ENCODE data around the gene ZSCAN25. TPM values are rescaled to one million over a fixed set of nuclear protein-coding genes. Genes with fewer than 3 reads are reported as not detected.
A peak's percentile ranks its signal among the peaks of the same experiment; 100 is the strongest.
"Not testable (repeated sequence)": the region's sequence is repeated elsewhere in the genome, so short reads cannot be mapped to it uniquely, and the experiment has no call there.

The ZSCAN25 gene
- total RNA-seq, 1 donor from 2014 or later: 9.4 TPM

DNA sequence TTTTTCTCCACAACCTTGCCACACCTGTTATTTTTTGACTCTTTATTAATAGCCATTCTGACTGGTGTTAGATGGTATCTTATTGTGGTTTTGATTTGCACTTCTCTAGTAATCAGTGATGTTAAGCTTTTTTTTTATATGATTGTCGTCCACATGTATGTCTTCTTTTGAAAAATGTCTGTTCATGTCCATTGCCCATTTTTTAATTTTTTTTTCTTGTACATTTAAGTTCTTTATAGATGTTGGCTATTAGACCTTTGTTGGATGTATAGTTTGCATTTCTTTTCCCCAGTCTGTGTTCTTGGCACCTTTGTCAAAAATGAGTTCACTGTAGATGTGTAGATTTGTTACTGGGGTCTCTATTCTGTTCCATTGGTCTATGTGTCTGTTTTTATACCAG is 28.8 kb downstream of the ZSCAN25 start:
- no peak for DNase-seq (ENCODE audit: low read depth in 2 of 2)

DNA sequence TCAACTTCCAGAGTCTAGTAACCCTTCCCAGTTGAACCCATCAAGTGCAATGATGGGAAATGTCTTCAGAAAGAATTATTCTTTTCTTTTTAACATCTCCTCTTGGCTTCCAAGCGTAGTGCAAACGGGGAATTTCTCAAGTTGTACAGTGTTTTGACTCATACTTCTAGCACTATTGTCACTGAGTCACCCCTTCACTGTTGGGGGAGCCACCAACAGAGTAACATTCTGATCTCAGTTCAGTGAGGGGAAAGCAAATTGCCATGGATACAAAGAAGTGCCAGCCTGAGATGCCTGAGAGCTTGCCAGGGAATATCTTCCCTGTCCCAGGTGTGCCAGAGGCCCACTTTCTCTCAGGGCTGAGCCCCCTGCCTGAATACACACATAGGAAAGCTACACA is 32.1 kb downstream of the ZSCAN25 start:
- DNase-seq (ENCODE audit: low read depth in 2 of 2): no peak

- DNase-seq (ENCODE audit: low read depth in 2 of 2): no peak
Observed at GRCh38 chr7:99651290-99651689, 34.5 kb downstream of the ZSCAN25 start.

DNA sequence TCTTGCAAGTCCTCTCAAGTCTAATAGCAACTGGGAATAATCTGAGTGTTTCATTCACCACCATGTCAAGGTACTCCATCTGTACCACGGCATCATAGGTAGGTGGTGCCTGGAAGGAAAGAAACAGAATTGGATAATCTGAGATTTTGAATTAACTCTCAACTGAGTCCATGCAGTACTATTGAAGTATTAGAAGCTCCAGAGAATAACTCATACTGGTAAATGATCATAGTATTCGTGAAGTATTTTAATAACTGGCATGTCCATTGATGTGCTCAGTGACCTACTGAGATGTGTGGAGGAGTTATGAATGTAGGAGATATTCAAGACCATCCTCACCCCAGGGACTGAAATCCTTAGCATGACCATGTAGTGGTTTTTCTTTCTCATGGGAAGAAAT is 35.9 kb downstream of the ZSCAN25 start:
- DNase-seq (ENCODE audit: low read depth in 2 of 2): no peak

GRCh38 chr7:99653269-99653668 is 36.5 kb downstream of the ZSCAN25 start:
- not testable (repeated sequence) for DNase-seq (ENCODE audit: low read depth in 2 of 2)

DNA sequence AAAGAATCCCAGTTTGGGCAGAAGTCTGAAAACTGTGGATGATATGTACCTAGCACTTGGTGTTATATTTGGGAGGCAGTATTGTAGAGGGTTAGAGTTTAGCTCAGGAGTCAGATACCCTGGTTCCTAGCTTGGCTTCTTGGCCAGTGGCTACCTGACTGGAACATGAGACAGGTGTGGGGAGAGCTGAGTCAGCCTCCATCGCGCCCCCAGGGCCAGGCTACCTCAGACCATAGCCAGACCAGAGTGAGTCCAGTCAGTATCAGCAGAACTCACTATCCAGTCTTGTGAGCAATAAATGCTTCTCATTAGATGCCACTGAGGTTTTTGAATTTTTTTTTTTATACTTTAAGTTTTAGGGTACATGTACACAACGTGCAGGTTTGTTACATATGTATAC is 37.0 kb downstream of the ZSCAN25 start:
- no peak for DNase-seq (ENCODE audit: low read depth in 2 of 2)

GRCh38 chr7:99654626-99655025 is 37.9 kb downstream of the ZSCAN25 start:
- DNase-seq (ENCODE audit: low read depth in 2 of 2): not testable (repeated sequence)

GRCh38 chr7:99657879-99658278 is 41.1 kb downstream of the ZSCAN25 start:
- not testable (repeated sequence) for DNase-seq (ENCODE audit: low read depth in 2 of 2)

GRCh38 chr7:99665312-99666012 is 48.7 kb downstream of the ZSCAN25 start:
- DNase-seq (ENCODE audit: low read depth in 2 of 2): no peak

GRCh38 chr7:99666013-99666395 is 49.3 kb downstream of the ZSCAN25 start:
- no peak for DNase-seq (ENCODE audit: low read depth in 2 of 2)

DNA sequence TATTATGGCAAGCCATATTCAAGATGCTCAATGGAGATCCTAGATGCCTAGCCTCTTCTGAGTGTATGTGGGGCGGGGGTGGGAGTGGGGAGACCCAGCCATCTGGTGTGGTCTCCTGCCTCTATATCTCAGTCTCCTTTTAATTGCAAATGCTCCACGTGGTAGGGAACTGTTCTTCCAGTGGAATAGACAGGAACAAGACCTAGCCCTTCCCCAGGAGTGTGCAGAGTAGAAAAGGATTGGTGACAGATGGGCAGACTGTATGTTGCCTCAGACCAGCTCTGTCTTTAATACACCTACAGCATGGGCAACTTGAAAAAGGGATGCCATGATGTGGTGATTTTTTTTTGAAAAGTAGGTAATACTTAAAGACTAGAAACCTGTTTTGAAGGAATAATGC is 50.4 kb downstream of the ZSCAN25 start:
- DNase-seq (ENCODE audit: low read depth in 2 of 2): no peak

- DNase-seq (ENCODE audit: low read depth in 2 of 2): no peak
Observed at GRCh38 chr7:99668541-99668940, 51.8 kb downstream of the ZSCAN25 start.

- DNase-seq (ENCODE audit: low read depth in 2 of 2): no peak
Observed at GRCh38 chr7:99669782-99670181, 53.0 kb downstream of the ZSCAN25 start.

- DNase-seq (ENCODE audit: low read depth in 2 of 2): no peak
Observed at GRCh38 chr7:99672573-99672972, 55.8 kb downstream of the ZSCAN25 start.

DNA sequence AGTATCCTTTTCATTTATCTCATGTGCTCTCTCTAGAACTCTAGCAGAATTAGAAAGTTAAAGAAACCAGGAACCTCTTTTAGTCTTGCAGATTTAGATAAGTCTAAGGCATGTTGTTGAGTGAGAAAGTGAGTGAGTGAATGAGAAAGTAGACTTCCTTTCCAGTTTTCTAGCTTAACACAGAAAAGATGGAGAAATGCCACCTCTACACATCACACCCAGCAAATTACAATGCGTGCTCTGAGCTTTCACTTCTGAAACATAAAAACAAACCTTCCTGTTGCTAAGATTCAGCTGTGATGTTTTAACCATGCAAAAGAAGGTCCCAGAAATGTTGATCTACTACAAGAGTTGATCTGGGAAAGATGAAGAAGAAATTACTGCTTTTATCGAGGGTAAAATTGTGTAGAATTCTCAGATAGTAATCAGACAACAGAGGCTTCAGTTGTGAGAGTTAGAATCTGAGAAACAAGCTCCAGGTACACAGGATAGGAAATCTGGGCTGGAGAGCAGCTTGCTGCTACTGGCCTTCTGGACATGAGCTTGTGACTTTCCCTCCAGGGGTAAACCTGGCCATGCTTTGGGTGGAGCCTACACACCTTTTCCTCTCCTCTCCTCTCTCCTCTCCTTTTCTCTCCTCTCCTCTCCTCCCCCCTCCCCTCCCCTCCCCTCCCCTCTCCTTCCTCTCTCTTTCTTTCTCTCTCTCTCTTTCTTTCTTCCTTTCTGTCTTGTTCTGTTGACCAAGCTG is 58.4 kb downstream of the ZSCAN25 start:
- DNase-seq (ENCODE audit: low read depth in 2 of 2): no peak

GRCh38 chr7:99677013-99677647 is 60.4 kb downstream of the ZSCAN25 start:
- DNase-seq (ENCODE audit: low read depth in 2 of 2): no peak

- DNase-seq (ENCODE audit: low read depth in 2 of 2): no peak
Observed at GRCh38 chr7:99677648-99678045, 60.9 kb downstream of the ZSCAN25 start.

DNA sequence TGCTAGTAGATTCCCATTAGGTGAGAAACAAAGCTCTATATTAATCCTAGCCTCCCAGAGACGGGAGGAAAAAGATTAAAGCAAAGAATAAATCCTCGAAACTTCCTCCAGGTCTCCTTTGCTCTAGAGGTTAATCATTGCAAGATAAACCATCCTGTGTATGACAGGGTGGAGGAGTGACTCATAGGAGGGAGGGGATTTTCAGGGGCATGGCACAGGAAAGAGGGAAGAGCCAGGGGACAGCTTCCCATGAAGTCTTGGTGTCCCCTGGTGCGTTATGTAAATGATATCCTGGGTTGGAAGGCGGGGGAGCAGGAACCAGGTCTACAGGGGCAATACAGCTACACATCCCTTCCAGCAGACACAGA is 62.3 kb downstream of the ZSCAN25 start:
- DNase-seq (ENCODE audit: low read depth in 2 of 2): peak in 1 of 2 donors; percentile 36

GRCh38 chr7:99679400-99680191 is 62.9 kb downstream of the ZSCAN25 start, which contains the start of gene CYP3A5:
Gene CYP3A5 (minus strand): TSS chr7:99679996. CDS start chr7:99679896, 100 bp downstream.
- no peak for DNase-seq (ENCODE audit: low read depth in 2 of 2)
